ENCODE results near the gene RBM25. TPM values are rescaled to one million over a fixed set of nuclear protein-coding genes. Genes with fewer than 3 reads are reported as not detected.
A peak's percentile ranks its signal among the peaks of the same experiment; 100 is the strongest.

Gene RBM25
- total RNA-seq, 4 donors from 2014 or later, result 29.1 to 50.4 (median 34.4) TPM

DNA sequence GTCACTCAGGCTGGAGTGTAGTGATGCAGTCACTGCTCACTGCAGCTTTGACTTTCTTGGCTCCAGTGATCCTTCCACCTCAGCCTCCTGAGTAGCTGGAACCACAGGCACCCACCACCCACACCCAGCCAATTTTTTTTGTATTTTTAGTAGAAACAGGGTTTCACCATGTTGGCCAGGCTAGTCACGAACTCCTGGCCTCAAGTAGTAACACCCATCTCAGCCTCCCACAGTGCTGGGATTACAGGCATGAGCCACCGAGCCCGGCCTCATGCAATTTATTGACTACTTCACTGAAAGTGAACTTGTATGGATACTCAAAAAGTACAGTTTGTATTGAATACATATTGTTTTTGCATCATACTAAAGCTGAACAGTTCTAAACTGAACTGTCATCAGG is 87.0 kb downstream of the RBM25 start:
- TF ChIP-seq, protein P1, sequence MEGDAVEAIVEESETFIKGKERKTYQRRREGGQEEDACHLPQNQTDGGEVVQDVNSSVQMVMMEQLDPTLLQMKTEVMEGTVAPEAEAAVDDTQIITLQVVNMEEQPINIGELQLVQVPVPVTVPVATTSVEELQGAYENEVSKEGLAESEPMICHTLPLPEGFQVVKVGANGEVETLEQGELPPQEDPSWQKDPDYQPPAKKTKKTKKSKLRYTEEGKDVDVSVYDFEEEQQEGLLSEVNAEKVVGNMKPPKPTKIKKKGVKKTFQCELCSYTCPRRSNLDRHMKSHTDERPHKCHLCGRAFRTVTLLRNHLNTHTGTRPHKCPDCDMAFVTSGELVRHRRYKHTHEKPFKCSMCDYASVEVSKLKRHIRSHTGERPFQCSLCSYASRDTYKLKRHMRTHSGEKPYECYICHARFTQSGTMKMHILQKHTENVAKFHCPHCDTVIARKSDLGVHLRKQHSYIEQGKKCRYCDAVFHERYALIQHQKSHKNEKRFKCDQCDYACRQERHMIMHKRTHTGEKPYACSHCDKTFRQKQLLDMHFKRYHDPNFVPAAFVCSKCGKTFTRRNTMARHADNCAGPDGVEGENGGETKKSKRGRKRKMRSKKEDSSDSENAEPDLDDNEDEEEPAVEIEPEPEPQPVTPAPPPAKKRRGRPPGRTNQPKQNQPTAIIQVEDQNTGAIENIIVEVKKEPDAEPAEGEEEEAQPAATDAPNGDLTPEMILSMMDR (IDR thresholded peaks at IDR 0.05), result no peak
- no peak for TF ChIP-seq POLR2A (IDR thresholded peaks at IDR 0.05)
- intact Hi-C loops (cut with DNase I; ENCODE audit: low total_unique reads), result no loop called here
- DNase-seq (ENCODE audit: low spot score in 2 of 2), result peak in 1 of 2 donors; percentile 54
- 92 to 95% methylated on average over 3 of the region's 3 CpGs for WGBS, 2 donors
- no peak overlapping the region for H3K4me3 ChIP-seq (ENCODE audit: low read depth, poor library complexity, severe bottlenecking)

DNA sequence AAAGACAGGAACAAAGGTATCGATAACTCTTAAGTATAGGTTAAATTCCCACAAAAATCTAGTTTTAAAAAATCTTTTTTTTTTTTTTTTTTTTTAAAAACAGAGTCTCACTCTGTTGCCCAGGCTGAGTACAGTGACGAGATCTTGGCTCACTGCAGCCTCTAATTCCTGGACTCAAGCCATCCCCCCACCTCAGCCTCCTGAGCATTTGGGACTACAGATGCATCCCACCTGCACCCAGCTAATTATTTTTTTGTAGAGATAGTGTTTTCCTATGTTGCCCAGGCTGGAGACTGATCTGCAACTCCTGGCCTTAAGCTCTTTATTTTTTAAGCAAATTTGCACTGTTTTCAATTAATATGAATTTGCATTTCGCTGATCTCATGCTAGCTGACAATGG is 87.8 kb downstream of the RBM25 start:
- WGBS, 2 donors, result 80 to 85% methylated on average over 3 of the region's 3 CpGs
- no peak for DNase-seq (ENCODE audit: low spot score in 2 of 2)
- TF ChIP-seq, protein P1 (IDR thresholded peaks at IDR 0.05), result no peak
- TF ChIP-seq POLR2A (IDR thresholded peaks at IDR 0.05), result no peak
- intact Hi-C loops (cut with DNase I; ENCODE audit: low total_unique reads), result no loop called here
- H3K4me3 ChIP-seq (ENCODE audit: low read depth, poor library complexity, severe bottlenecking), result no peak overlapping the region

DNA sequence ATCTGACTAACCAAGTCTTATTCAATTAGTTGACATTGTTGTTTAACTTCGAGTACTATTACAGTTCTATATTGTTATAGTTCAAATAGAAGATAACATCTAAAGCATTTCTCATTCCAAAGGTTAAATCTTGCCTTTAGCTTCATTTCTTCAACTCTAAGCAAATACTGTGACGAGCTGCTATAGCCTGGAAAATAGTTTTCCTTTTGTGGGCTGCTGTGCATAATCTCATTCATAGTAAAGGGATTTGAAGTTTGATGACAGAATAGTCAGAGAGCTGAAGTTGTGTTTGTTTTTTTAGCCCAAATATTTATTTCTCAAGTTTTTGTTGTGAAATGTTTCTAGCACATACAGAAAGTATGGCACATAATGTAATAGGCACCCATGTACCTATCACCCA is 91.4 kb downstream of the RBM25 start:
- no peak overlapping the region for H3K4me3 ChIP-seq (ENCODE audit: low read depth, poor library complexity, severe bottlenecking)
- intact Hi-C loops (cut with DNase I; ENCODE audit: low total_unique reads), result no loop called here
- DNase-seq (ENCODE audit: low spot score in 2 of 2), result no peak
- TF ChIP-seq, protein P1 (IDR thresholded peaks at IDR 0.05), result no peak
- no peak for TF ChIP-seq POLR2A (IDR thresholded peaks at IDR 0.05)
- WGBS, 2 donors, result 91 to 96% methylated on average over 2 of the region's 2 CpGs

DNA sequence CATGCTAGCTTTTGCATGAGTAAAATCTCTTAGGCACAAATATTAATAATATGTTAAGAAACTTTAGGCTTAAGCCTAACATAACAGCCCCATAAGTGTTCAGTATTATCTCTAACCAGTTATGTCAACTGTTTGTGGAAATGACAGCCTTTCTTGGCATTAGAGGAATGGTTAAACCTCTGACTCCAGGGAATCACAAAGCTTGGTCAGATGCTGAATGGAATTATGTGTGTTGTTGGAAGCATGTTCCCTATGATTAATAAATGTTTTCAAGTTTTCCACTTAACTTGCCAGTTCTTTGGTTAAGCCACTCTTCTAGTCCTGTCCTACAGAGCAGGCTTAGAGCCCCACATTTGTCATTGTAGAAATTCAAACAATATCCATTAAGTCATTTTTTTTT is 94.9 kb downstream of the RBM25 start:
- no peak for TF ChIP-seq POLR2A (IDR thresholded peaks at IDR 0.05)
- TF ChIP-seq, protein P1 (IDR thresholded peaks at IDR 0.05), result no peak
- DNase-seq (ENCODE audit: low spot score in 2 of 2), result no peak
- intact Hi-C loops (cut with DNase I; ENCODE audit: low total_unique reads), result no loop called here
- no peak overlapping the region for H3K4me3 ChIP-seq (ENCODE audit: low read depth, poor library complexity, severe bottlenecking)

DNA sequence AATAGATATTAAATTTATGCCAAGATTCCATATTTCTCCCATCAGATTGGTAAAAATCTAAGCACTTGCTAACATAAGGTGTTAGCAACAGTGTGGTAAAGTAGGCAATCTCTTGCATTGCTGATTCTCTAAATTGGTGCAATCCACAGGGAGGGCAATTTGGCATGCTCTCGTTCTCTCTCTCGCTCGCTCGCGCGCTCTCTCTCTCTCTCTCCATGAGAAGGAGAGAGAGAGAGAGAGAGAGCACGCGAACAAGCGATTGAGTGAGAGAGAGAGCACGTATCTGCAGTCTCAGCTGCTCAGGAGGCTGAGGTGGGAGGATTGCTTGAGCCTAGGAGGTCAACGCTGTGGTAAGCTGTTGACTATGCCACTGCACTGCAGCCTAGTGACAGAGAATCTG is 103.9 kb downstream of the RBM25 start:
- peak in 1 of 2 donors; percentile 28 for DNase-seq (ENCODE audit: low spot score in 2 of 2)
- intact Hi-C loops (cut with DNase I; ENCODE audit: low total_unique reads), result no loop called here
- WGBS, 2 donors, result 93 to 95% methylated on average over 11 of the region's 11 CpGs
- TF ChIP-seq, protein P1 (IDR thresholded peaks at IDR 0.05), result no peak
- TF ChIP-seq POLR2A (IDR thresholded peaks at IDR 0.05), result no peak
- H3K4me3 ChIP-seq (ENCODE audit: low read depth, poor library complexity, severe bottlenecking), result no peak overlapping the region

DNA sequence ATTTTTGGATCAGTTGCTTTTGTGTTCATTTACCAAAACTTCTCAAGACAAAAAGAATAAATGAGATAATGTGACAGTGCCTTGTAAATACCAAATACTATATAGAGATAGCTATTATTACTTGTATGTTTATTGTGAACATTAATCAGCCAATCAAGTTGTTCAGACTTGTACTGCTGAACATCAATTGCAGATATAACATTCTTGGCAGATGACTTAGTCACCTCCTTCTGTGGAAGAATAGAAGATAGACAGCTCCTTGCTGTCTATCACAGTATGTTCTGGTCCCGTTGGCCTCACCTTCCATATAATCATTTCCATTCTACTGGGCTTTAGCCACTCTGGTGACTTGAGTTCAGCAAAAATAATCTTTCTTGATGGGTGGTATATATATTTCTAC is 108.1 kb downstream of the RBM25 start:
- TF ChIP-seq, protein P1 (IDR thresholded peaks at IDR 0.05), result no peak
- TF ChIP-seq POLR2A (IDR thresholded peaks at IDR 0.05), result no peak
- no peak for DNase-seq (ENCODE audit: low spot score in 2 of 2)
- 52 to 58% methylated on average over 1 of the region's 1 CpG for WGBS, 2 donors
- intact Hi-C loops (cut with DNase I; ENCODE audit: low total_unique reads), result no loop called here
- no peak overlapping the region for H3K4me3 ChIP-seq (ENCODE audit: low read depth, poor library complexity, severe bottlenecking)
